HCT116 (cell line): Measurements from ENCODE around the gene OSGIN1. TPM values are rescaled to one million over a fixed set of nuclear protein-coding genes. Genes with fewer than 3 reads are reported as not detected.

Experiments
- ATAC-seq: fragments of 200-7000 bp; cut with Tn5 transposase; 2 replicates; pipeline ENCODE4 v1.9.1; 2020; ENCODE audit warnings: mild to moderate bottlenecking, moderate library complexity
- BruUV-seq: library from RNA; stranded (reverse); fragments of 400-500 nt; replicated peaks from 2 replicates; lab custom pipeline; 2021; lab: Mats Ljungman, UMichigan
- CTCF ChIA-PET: fragments of 300-600 bp; sonication (Branson Sonifier 250); formaldehyde crosslinking; loops from one replicate; lab custom pipeline; 2021; ENCODE audit warnings: antibody characterized with exemption; lab: Charles Lee
- POLR2A ChIA-PET: fragments of 300-600, 350-600 bp; sonication (Branson Sonifier 250); formaldehyde crosslinking; loops from one replicate; lab custom pipeline; 2021; ENCODE audit warnings: antibody characterized with exemption; lab: Charles Lee
- RAD21 ChIA-PET, 2 experiments: fragments of 300-600 bp; sonication (Branson Sonifier 250); formaldehyde crosslinking; loops; one replicate each; lab custom pipeline; 2023; ENCODE audit warnings: low total read pairs in 2 of 2; ENCODE audit not compliant: uncharacterized antibody in 2 of 2, unreplicated experiment in 2 of 2, low non-redundant PET in 1 of 2; lab: Charles Lee
- DNase-seq: peaks from one replicate; pipeline ENCODE4 v3.0.0-alpha.2; 2010; ENCODE audit warnings: low read depth, low spot score
- H2AFZ ChIP-seq: fragments of 200-600 bp; shearing (Covaris generic), sonication (generic); 2 replicates; pipeline ENCODE4 v1.6.1; 2017; ENCODE audit warnings: low read depth, mixed run types, mixed read lengths, antibody characterized with exemption, low read length; ENCODE audit not compliant: poor library complexity, severe bottlenecking
- H3K27ac ChIP-seq: 2 replicates; pipeline ENCODE4 v1.5.1; 2012; ENCODE audit warnings: low read depth, low read length
- H3K27me3 ChIP-seq: fragments of 200-600 bp; sonication (generic); 2 replicates; pipeline ENCODE4 v1.6.1; 2016; ENCODE audit warnings: mixed run types, low read length, mixed read lengths; ENCODE audit not compliant: insufficient read depth
- H3K36me3 ChIP-seq, 2 experiments: fragments of 200-500 bp in 1 of 2; fragments of 200-600 bp in 1 of 2; sonication (Bioruptor generic) in 1 of 2; sonication (generic) in 1 of 2; 2 replicates each; pipeline versions ENCODE4 v1.5.1 to v1.6.1; 2014 to 2016; ENCODE audit warnings: low read length in 2 of 2, inconsistent platforms in 1 of 2, mixed read lengths in 1 of 2, mixed run types in 1 of 2; ENCODE audit not compliant: insufficient read depth in 2 of 2, control insufficient read depth in 1 of 2
- H3K4me1 ChIP-seq, 2 experiments: fragments of 200-600 bp in 1 of 2; sonication (generic) in 1 of 2; 2 replicates each; pipeline versions ENCODE4 v1.5.1 to v1.6.1; 2012 to 2017; ENCODE audit warnings: low read length in 2 of 2, inconsistent platforms in 1 of 2, mild to moderate bottlenecking in 1 of 2, mixed read lengths in 1 of 2, mixed run types in 1 of 2, moderate library complexity in 1 of 2; ENCODE audit not compliant: insufficient read depth in 2 of 2, control insufficient read depth in 1 of 2
- H3K4me2 ChIP-seq: fragments of 200-600 bp; sonication (generic); 2 replicates; pipeline ENCODE4 v1.6.1; 2017; ENCODE audit warnings: mixed run types, low read length, mixed read lengths
- H3K4me3 ChIP-seq, 2 experiments: fragments of 200-600 bp in 1 of 2; sonication (generic) in 1 of 2; replicated peaks in 1 of 2; 2 replicates each; pipeline ENCODE4 v1.5.1; 2011 to 2016; ENCODE audit warnings: low read length in 2 of 2, control low read depth in 1 of 2, low read depth in 1 of 2, mild to moderate bottlenecking in 1 of 2, mixed read lengths in 1 of 2, mixed run types in 1 of 2
- H3K79me2 ChIP-seq: fragments of 200-600 bp; sonication (generic); 2 replicates; pipeline ENCODE4 v1.6.1; 2017; ENCODE audit warnings: mild to moderate bottlenecking, mixed run types, low read length, moderate library complexity, mixed read lengths; ENCODE audit not compliant: insufficient read depth
- H3K9ac ChIP-seq: fragments of 200-600 bp; sonication (generic); 2 replicates; pipeline ENCODE4 v1.6.1; 2016; ENCODE audit warnings: low read length, mixed read lengths
- H3K9me2 ChIP-seq: fragments of 200-600 bp; sonication (generic), shearing (Covaris generic); 2 replicates; pipeline ENCODE4 v1.6.1; 2017; ENCODE audit warnings: mixed run types, mild to moderate bottlenecking, moderate library complexity; ENCODE audit not compliant: insufficient read depth
- H3K9me3 ChIP-seq, 2 experiments: fragments of 200-500 bp in 1 of 2; fragments of 200-600 bp in 1 of 2; sonication (Bioruptor generic) in 1 of 2; sonication (generic) in 1 of 2; 2 replicates each; pipeline ENCODE4 v1.6.1; 2014 to 2017; ENCODE audit warnings: low read length in 2 of 2, mixed read lengths in 2 of 2, inconsistent platforms in 1 of 2, low read depth in 1 of 2, mild to moderate bottlenecking in 1 of 2, mixed run types in 1 of 2, moderate library complexity in 1 of 2; ENCODE audit not compliant: control insufficient read depth in 1 of 2, insufficient read depth in 1 of 2
- H4K20me1 ChIP-seq: fragments of 200-600 bp; sonication (generic), shearing (Covaris generic); 2 replicates; pipeline ENCODE4 v1.6.1; 2017; ENCODE audit warnings: mixed run types, mild to moderate bottlenecking, moderate library complexity; ENCODE audit not compliant: insufficient read depth
- EGR1 ChIP-seq: IDR thresholded peaks from 2 replicates; pipeline ENCODE4 v1.6.1; 2012; ENCODE audit warnings: low read depth
- EZH2phosphoT487 ChIP-seq: fragments of 200-600 bp; IDR thresholded peaks from 2 replicates; pipeline ENCODE4 v1.6.1; 2018; ENCODE audit warnings: antibody characterized with exemption, borderline replicate concordance
- RAD21 ChIP-seq: IDR thresholded peaks from 2 replicates; pipeline ENCODE4 v1.6.1; 2012; ENCODE audit warnings: low read depth, mild to moderate bottlenecking
- REST ChIP-seq: IDR thresholded peaks from 2 replicates; pipeline ENCODE4 v1.6.1; 2012; ENCODE audit warnings: low read depth
- intact Hi-C: fragments of 100-400 bp; cut with micrococcal nuclease; formaldehyde crosslinking; loops from 2 replicates; pipeline ENCODE4 v1.10.0; 2022
- total RNA-seq: library from RNA; stranded (reverse); gene quantifications from one replicate; pipeline ENCODE4 v1.2.1, GENCODE V29; 2021; ENCODE audit not compliant: unreplicated experiment
- TF ChIP-seq, protein P1 (sequence below): IDR thresholded peaks from 2 replicates; pipeline ENCODE4 v1.6.1; 2011; ENCODE audit warnings: mild to moderate bottlenecking, low read length, moderate library complexity; ENCODE audit not compliant: insufficient replicate concordance; ENCODE audit errors: extremely low read depth

OSGIN1 gene
- total RNA-seq, 1 experiment from 2014 or later = 19.8 TPM

GRCh38 chr16:84001726-84002125 is 48.7 kb downstream of the OSGIN1 start:
- H3K9ac ChIP-seq = no peak overlapping the region
- H3K27ac ChIP-seq = no peak overlapping the region
- TF ChIP-seq EZH2phosphoT487 (no peak), RAD21 (no peak), REST (no peak), EGR1 (no peak)
- TF ChIP-seq, protein P1, sequence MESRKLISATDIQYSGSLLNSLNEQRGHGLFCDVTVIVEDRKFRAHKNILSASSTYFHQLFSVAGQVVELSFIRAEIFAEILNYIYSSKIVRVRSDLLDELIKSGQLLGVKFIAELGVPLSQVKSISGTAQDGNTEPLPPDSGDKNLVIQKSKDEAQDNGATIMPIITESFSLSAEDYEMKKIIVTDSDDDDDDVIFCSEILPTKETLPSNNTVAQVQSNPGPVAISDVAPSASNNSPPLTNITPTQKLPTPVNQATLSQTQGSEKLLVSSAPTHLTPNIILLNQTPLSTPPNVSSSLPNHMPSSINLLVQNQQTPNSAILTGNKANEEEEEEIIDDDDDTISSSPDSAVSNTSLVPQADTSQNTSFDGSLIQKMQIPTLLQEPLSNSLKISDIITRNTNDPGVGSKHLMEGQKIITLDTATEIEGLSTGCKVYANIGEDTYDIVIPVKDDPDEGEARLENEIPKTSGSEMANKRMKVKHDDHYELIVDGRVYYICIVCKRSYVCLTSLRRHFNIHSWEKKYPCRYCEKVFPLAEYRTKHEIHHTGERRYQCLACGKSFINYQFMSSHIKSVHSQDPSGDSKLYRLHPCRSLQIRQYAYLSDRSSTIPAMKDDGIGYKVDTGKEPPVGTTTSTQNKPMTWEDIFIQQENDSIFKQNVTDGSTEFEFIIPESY = no peak
- ChIA-PET RAD21 (no interaction called here), POLR2A (no interaction called here), CTCF (no interaction called here)
- DNase-seq (no peak), ATAC-seq (no peak)
- H3K4me2 ChIP-seq = no peak overlapping the region
- BruUV-seq = no TSS peak
- no peaks in the 10 kb centered on the region for H3K36me3 ChIP-seq
- H4K20me1 ChIP-seq = no peaks in the 10 kb centered on the region
- no peaks in the 10 kb centered on the region for H3K9me2 ChIP-seq
- no peaks in the 10 kb centered on the region for H3K4me1 ChIP-seq
- intact Hi-C loops = no loop called here
- no peaks in the 10 kb centered on the region for H3K9me3 ChIP-seq
- 0 out of 2 replicates have a peak, but pooled peaks cover 5% of the 10 kb centered on the region for H3K27me3 ChIP-seq
- H2AFZ ChIP-seq = no peak overlapping the region
- H3K4me3 ChIP-seq = no peak overlapping the region
- no peaks in the 10 kb centered on the region for H3K79me2 ChIP-seq
